ENCODE results near the gene TRIP13.

GRCh38 chr5:922436-923280, 30.0 kb downstream of the TRIP13 start:
- TF ChIP-seq CTCF (IDR thresholded peaks at IDR 0.05; ENCODE audit: poor library complexity) = no peak
- TF ChIP-seq EZH2phosphoT487 (IDR thresholded peaks at IDR 0.05; ENCODE audit: low read depth, severe bottlenecking, unreplicated experiment) = no peak
